ENCODE measurements around the gene RPRD1B. TPM values are rescaled to one million over a fixed set of nuclear protein-coding genes. Genes with fewer than 3 reads are reported as not detected.
A peak's percentile ranks its signal among the peaks of the same experiment; 100 is the strongest.

The RPRD1B gene
- total and polyA plus RNA-seq, 2 of the 13 experiments (the other 11 are each of a cell fraction or from before 2014, with no cell fraction given): 31.1 to 41.5 TPM

DNA sequence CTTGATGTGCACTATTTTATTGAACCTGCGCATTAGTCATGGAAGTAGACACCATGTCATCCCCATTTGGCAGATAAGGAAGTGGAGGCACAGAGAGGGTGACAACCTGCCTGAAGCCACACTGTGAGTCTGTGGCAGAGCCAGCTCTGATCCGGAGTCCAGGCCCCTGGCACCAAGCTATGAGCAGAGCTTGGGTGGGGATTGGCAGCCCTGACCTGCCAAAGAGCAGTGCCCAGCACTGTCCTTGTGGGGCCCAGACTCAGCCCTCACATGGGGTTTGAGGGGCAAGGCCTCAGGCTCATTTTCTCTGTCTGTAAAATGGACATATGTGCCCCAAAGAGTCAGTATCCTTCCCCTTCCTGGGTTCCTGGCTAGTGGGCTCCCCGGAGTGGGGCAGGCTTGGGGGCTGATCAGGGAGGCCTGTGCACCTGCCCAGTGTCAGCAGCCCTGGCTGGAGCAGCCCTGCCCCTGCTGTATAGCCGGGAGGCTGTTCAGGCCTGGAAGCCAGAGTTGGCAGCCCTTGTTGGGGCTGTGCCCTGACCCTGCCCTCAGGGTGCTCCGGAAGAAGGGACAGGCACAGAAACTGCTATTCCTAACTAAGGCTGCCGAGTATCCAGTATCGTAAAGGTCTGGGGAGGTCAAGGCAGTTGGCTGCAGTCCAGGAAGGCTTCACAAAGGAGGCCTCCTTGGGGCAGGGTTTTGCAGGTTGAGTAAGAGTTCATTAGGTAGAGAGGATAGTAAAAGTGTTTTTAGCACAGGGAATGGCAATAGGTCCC is 92.8 kb downstream of the RPRD1B start (continued):
- TF ChIP-seq, protein P1, sequence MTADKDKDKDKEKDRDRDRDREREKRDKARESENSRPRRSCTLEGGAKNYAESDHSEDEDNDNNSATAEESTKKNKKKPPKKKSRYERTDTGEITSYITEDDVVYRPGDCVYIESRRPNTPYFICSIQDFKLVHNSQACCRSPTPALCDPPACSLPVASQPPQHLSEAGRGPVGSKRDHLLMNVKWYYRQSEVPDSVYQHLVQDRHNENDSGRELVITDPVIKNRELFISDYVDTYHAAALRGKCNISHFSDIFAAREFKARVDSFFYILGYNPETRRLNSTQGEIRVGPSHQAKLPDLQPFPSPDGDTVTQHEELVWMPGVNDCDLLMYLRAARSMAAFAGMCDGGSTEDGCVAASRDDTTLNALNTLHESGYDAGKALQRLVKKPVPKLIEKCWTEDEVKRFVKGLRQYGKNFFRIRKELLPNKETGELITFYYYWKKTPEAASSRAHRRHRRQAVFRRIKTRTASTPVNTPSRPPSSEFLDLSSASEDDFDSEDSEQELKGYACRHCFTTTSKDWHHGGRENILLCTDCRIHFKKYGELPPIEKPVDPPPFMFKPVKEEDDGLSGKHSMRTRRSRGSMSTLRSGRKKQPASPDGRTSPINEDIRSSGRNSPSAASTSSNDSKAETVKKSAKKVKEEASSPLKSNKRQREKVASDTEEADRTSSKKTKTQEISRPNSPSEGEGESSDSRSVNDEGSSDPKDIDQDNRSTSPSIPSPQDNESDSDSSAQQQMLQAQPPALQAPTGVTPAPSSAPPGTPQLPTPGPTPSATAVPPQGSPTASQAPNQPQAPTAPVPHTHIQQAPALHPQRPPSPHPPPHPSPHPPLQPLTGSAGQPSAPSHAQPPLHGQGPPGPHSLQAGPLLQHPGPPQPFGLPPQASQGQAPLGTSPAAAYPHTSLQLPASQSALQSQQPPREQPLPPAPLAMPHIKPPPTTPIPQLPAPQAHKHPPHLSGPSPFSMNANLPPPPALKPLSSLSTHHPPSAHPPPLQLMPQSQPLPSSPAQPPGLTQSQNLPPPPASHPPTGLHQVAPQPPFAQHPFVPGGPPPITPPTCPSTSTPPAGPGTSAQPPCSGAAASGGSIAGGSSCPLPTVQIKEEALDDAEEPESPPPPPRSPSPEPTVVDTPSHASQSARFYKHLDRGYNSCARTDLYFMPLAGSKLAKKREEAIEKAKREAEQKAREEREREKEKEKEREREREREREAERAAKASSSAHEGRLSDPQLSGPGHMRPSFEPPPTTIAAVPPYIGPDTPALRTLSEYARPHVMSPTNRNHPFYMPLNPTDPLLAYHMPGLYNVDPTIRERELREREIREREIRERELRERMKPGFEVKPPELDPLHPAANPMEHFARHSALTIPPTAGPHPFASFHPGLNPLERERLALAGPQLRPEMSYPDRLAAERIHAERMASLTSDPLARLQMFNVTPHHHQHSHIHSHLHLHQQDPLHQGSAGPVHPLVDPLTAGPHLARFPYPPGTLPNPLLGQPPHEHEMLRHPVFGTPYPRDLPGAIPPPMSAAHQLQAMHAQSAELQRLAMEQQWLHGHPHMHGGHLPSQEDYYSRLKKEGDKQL (CRISPR knock-in tag; IDR thresholded peaks at IDR 0.05; ENCODE audit: low read depth): no peak
- TF ChIP-seq ZNF225 (CRISPR knock-in tag; IDR thresholded peaks at IDR 0.05): peak; percentile 57; the same call in 1 of the 2 replicates
- TF ChIP-seq NR2F1 (CRISPR knock-in tag; IDR thresholded peaks at IDR 0.05): peak in 1 of 2 experiments; percentile 58; a peak in 1 of 4 replicates
- TF ChIP-seq ZNF253 (CRISPR knock-in tag; IDR thresholded peaks at IDR 0.05; ENCODE audit: borderline replicate concordance): peak; percentile 76; the same call in 1 of the 2 replicates
- no peak for TF ChIP-seq FIP1L1 (IDR thresholded peaks at IDR 0.05; ENCODE audit: borderline replicate concordance, insufficient read depth, low read depth, low read length)
- TF ChIP-seq, protein P2, sequence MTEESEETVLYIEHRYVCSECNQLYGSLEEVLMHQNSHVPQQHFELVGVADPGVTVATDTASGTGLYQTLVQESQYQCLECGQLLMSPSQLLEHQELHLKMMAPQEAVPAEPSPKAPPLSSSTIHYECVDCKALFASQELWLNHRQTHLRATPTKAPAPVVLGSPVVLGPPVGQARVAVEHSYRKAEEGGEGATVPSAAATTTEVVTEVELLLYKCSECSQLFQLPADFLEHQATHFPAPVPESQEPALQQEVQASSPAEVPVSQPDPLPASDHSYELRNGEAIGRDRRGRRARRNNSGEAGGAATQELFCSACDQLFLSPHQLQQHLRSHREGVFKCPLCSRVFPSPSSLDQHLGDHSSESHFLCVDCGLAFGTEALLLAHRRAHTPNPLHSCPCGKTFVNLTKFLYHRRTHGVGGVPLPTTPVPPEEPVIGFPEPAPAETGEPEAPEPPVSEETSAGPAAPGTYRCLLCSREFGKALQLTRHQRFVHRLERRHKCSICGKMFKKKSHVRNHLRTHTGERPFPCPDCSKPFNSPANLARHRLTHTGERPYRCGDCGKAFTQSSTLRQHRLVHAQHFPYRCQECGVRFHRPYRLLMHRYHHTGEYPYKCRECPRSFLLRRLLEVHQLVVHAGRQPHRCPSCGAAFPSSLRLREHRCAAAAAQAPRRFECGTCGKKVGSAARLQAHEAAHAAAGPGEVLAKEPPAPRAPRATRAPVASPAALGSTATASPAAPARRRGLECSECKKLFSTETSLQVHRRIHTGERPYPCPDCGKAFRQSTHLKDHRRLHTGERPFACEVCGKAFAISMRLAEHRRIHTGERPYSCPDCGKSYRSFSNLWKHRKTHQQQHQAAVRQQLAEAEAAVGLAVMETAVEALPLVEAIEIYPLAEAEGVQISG (CRISPR knock-in tag; IDR thresholded peaks at IDR 0.05): 0 out of 2 replicates have a peak, but pooled peaks have one; percentile 20
- TF ChIP-seq, protein P3, sequence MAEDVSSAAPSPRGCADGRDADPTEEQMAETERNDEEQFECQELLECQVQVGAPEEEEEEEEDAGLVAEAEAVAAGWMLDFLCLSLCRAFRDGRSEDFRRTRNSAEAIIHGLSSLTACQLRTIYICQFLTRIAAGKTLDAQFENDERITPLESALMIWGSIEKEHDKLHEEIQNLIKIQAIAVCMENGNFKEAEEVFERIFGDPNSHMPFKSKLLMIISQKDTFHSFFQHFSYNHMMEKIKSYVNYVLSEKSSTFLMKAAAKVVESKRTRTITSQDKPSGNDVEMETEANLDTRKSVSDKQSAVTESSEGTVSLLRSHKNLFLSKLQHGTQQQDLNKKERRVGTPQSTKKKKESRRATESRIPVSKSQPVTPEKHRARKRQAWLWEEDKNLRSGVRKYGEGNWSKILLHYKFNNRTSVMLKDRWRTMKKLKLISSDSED (CRISPR knock-in tag; IDR thresholded peaks at IDR 0.05): peak; percentile 78
